ENCODE measurements around the gene OLIG2. TPM values are rescaled to one million over a fixed set of nuclear protein-coding genes. Genes with fewer than 3 reads are reported as not detected.

Gene OLIG2
- polyA plus RNA-seq, 2 donors, result not detected

- H3K36me3 ChIP-seq (ENCODE audit: control insufficient read depth in 2 of 2, insufficient read depth in 2 of 2, low read length in 1 of 2), result no peaks in the 10 kb centered on the region
- H3K27ac ChIP-seq (ENCODE audit: low read depth in 2 of 2, low read length in 1 of 2), result no peak overlapping the region
- H3K9me3 ChIP-seq (ENCODE audit: control insufficient read depth in 2 of 2, insufficient read depth in 1 of 2, low read depth in 1 of 2, low read length in 1 of 2), result peaks cover 0 to 2% of the 10 kb centered on the region in 2 donors
- H3K27me3 ChIP-seq (ENCODE audit: control insufficient read depth in 1 of 2, insufficient read depth in 2 of 2, low read length in 2 of 2), result no peaks in the 10 kb centered on the region
- no peak overlapping the region for H3K4me3 ChIP-seq (ENCODE audit: low read depth in 1 of 2, low read length in 2 of 2)
- H3K4me1 ChIP-seq (ENCODE audit: control insufficient read depth in 2 of 2, insufficient read depth in 2 of 2, low read length in 1 of 2), result no peaks in the 10 kb centered on the region
- WGBS, 2 donors, result 86 to 89% methylated on average over 11 of the region's 11 CpGs
Measured at GRCh38 chr21:33057385-33057940, 31.7 kb downstream of the OLIG2 start.

DNA sequence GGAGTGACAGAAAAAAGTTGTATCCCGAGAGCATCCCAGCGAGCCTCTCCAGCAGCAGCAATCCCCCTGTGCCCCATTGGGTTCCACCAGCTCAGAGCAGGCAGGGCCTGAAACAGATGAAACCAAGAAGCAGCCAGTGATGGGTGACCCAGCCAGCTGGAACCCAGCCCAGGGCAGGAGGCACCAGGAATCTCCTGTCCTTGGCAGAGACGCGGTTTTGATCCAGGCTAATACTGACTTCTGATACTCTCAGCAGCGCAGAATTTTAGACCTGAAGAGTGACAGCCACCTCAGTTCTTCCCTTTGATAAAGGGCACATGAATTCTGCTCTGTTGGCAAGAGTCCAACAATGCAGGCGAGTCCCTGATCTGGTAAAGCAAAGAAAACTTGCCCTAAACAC is 32.8 kb downstream of the OLIG2 start:
- H3K36me3 ChIP-seq (ENCODE audit: control insufficient read depth in 2 of 2, insufficient read depth in 2 of 2, low read length in 1 of 2), result no peaks in the 10 kb centered on the region
- H3K27ac ChIP-seq (ENCODE audit: low read depth in 2 of 2, low read length in 1 of 2), result no peak overlapping the region
- 40 to 49% methylated on average over 6 of the region's 6 CpGs for WGBS, 2 donors
- H3K4me1 ChIP-seq (ENCODE audit: control insufficient read depth in 2 of 2, insufficient read depth in 2 of 2, low read length in 1 of 2), result no peaks in the 10 kb centered on the region
- H3K27me3 ChIP-seq (ENCODE audit: control insufficient read depth in 1 of 2, insufficient read depth in 2 of 2, low read length in 2 of 2), result no peaks in the 10 kb centered on the region
- no peak overlapping the region for H3K4me3 ChIP-seq (ENCODE audit: low read depth in 1 of 2, low read length in 2 of 2)
- H3K9me3 ChIP-seq (ENCODE audit: control insufficient read depth in 2 of 2, insufficient read depth in 1 of 2, low read depth in 1 of 2, low read length in 1 of 2), result peaks cover 0 to 2% of the 10 kb centered on the region in 2 donors

DNA sequence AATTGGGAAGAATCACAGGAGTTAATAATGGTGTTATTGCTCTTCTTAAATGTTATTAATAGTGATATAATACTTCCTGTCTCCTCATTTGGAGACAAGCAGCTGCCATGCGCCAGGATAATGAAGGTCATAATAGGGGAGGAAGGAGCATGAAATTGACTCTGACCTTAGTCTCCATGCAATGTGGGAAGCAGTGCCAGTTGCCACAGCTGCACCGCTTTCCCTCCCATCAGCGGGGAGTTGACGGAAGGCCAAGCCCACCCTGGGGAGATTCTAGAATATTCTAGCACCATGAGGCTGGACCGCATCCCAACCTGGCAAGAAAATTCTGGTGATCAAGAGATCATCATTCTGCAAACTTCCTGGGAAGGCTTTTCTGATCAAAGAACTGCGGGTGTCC is 33.2 kb downstream of the OLIG2 start:
- Histone ChIP-seq H3K27ac (ENCODE audit: low read depth in 2 of 2, low read length in 1 of 2) (no peak overlapping the region), H3K9me3 (ENCODE audit: control insufficient read depth in 2 of 2, insufficient read depth in 1 of 2, low read depth in 1 of 2, low read length in 1 of 2) (peaks cover 0 to 2% of the 10 kb centered on the region in 2 donors), H3K4me3 (ENCODE audit: low read depth in 1 of 2, low read length in 2 of 2) (no peak overlapping the region), H3K4me1 (ENCODE audit: control insufficient read depth in 2 of 2, insufficient read depth in 2 of 2, low read length in 1 of 2) (no peaks in the 10 kb centered on the region), H3K36me3 (ENCODE audit: control insufficient read depth in 2 of 2, insufficient read depth in 2 of 2, low read length in 1 of 2) (no peaks in the 10 kb centered on the region), H3K27me3 (ENCODE audit: control insufficient read depth in 1 of 2, insufficient read depth in 2 of 2, low read length in 2 of 2) (no peaks in the 10 kb centered on the region)
- 68 to 70% methylated on average over 6 of the region's 6 CpGs for WGBS, 2 donors

GRCh38 chr21:33059380-33059841 is 33.7 kb downstream of the OLIG2 start:
- Histone ChIP-seq H3K36me3 (ENCODE audit: control insufficient read depth in 2 of 2, insufficient read depth in 2 of 2, low read length in 1 of 2) (no peaks in the 10 kb centered on the region), H3K9me3 (ENCODE audit: control insufficient read depth in 2 of 2, insufficient read depth in 1 of 2, low read depth in 1 of 2, low read length in 1 of 2) (peaks cover 0 to 2% of the 10 kb centered on the region in 2 donors), H3K4me1 (ENCODE audit: control insufficient read depth in 2 of 2, insufficient read depth in 2 of 2, low read length in 1 of 2) (no peaks in the 10 kb centered on the region), H3K27me3 (ENCODE audit: control insufficient read depth in 1 of 2, insufficient read depth in 2 of 2, low read length in 2 of 2) (peaks cover 0 to 3% of the 10 kb centered on the region in 2 donors), H3K4me3 (ENCODE audit: low read depth in 1 of 2, low read length in 2 of 2) (no peak overlapping the region), H3K27ac (ENCODE audit: low read depth in 2 of 2, low read length in 1 of 2) (no peak overlapping the region)
- WGBS, 2 donors, result 31 to 35% methylated on average over 2 of the region's 2 CpGs

DNA sequence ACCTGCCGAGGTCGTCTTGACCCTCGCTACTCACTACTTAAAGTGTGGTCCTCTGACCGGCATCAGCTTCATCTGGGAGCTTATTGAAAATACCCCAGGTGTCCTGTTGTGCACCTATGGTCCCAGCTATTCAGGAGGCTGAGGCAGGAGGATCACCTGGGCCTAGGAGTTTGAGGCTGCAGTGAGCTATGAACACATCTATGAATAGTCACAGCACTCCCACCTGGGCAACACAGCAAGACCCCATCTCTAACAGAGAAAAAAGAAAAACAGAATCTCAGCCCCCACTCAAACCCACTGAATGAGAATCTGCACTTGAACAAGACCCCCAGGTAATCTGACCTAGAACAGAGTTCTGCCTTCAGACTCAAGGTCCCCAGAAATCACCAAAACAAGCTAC is 35.5 kb downstream of the OLIG2 start:
- Histone ChIP-seq H3K9me3 (ENCODE audit: control insufficient read depth in 2 of 2, insufficient read depth in 1 of 2, low read depth in 1 of 2, low read length in 1 of 2) (no peaks in the 10 kb centered on the region), H3K4me1 (ENCODE audit: control insufficient read depth in 2 of 2, insufficient read depth in 2 of 2, low read length in 1 of 2) (no peaks in the 10 kb centered on the region), H3K27ac (ENCODE audit: low read depth in 2 of 2, low read length in 1 of 2) (no peak overlapping the region), H3K36me3 (ENCODE audit: control insufficient read depth in 2 of 2, insufficient read depth in 2 of 2, low read length in 1 of 2) (no peaks in the 10 kb centered on the region), H3K4me3 (ENCODE audit: low read depth in 1 of 2, low read length in 2 of 2) (no peak overlapping the region), H3K27me3 (ENCODE audit: control insufficient read depth in 1 of 2, insufficient read depth in 2 of 2, low read length in 2 of 2) (peaks cover 0 to 4% of the 10 kb centered on the region in 2 donors)
- WGBS, 2 donors, result 94 to 96% methylated on average over 4 of the region's 4 CpGs

- Histone ChIP-seq H3K9me3 (ENCODE audit: control insufficient read depth in 2 of 2, insufficient read depth in 1 of 2, low read depth in 1 of 2, low read length in 1 of 2) (no peaks in the 10 kb centered on the region), H3K4me1 (ENCODE audit: control insufficient read depth in 2 of 2, insufficient read depth in 2 of 2, low read length in 1 of 2) (no peaks in the 10 kb centered on the region), H3K27me3 (ENCODE audit: control insufficient read depth in 1 of 2, insufficient read depth in 2 of 2, low read length in 2 of 2) (peaks cover 0 to 10% of the 10 kb centered on the region in 2 donors), H3K36me3 (ENCODE audit: control insufficient read depth in 2 of 2, insufficient read depth in 2 of 2, low read length in 1 of 2) (no peaks in the 10 kb centered on the region), H3K4me3 (ENCODE audit: low read depth in 1 of 2, low read length in 2 of 2) (no peak overlapping the region), H3K27ac (ENCODE audit: low read depth in 2 of 2, low read length in 1 of 2) (no peak overlapping the region)
- 87 to 88% methylated on average over 5 of the region's 5 CpGs for WGBS, 2 donors
Measured at GRCh38 chr21:33063375-33063883, 37.7 kb downstream of the OLIG2 start.

DNA sequence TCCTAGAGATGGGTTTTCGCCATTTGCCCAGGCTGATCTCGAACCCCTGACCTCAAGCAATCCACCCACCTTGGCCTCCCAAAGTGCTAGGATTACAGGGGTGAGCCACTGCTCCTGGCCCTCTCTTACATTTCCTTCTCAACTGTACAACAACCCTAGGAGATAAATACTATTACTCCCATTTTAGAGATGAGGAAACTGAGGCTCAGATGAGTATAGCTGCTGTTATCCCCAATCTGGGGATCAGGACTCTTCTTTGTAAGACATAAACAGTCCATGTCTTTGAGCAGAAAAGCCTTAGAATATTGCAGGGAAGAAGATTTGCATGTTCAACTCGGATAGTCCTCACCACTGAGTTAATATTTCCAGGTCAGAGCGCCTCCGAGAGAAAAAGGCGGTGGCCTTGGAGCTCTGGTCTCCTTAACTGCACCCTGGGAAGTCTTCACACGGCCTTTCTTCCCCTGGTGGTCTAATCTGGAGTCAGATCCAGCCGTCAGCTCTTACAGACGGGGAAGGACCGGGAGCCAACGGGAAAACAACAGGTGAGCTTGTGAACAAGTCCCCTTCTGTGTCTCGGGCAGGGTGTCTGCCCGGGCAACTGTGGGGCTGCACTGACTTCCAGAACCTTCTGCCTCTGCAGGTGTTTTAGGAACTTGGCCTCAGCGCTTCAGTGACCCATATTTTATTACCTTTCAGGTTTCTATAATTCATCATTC is 38.3 kb downstream of the OLIG2 start:
- no peaks in the 10 kb centered on the region for H3K4me1 ChIP-seq (ENCODE audit: control insufficient read depth in 2 of 2, insufficient read depth in 2 of 2, low read length in 1 of 2)
- H3K27me3 ChIP-seq (ENCODE audit: control insufficient read depth in 1 of 2, insufficient read depth in 2 of 2, low read length in 2 of 2), result peaks cover 0 to 14% of the 10 kb centered on the region in 2 donors
- no peak overlapping the region for H3K4me3 ChIP-seq (ENCODE audit: low read depth in 1 of 2, low read length in 2 of 2)
- 38 to 41% methylated on average over 14 of the region's 14 CpGs for WGBS, 2 donors
- no peaks in the 10 kb centered on the region for H3K9me3 ChIP-seq (ENCODE audit: control insufficient read depth in 2 of 2, insufficient read depth in 1 of 2, low read depth in 1 of 2, low read length in 1 of 2)
- H3K27ac ChIP-seq (ENCODE audit: low read depth in 2 of 2, low read length in 1 of 2), result no peak overlapping the region
- no peaks in the 10 kb centered on the region for H3K36me3 ChIP-seq (ENCODE audit: control insufficient read depth in 2 of 2, insufficient read depth in 2 of 2, low read length in 1 of 2)

GRCh38 chr21:33064623-33065390 is 39.1 kb downstream of the OLIG2 start:
- Histone ChIP-seq H3K4me3 (ENCODE audit: low read depth in 1 of 2, low read length in 2 of 2) (no peak overlapping the region), H3K27ac (ENCODE audit: low read depth in 2 of 2, low read length in 1 of 2) (no peak overlapping the region), H3K9me3 (ENCODE audit: control insufficient read depth in 2 of 2, insufficient read depth in 1 of 2, low read depth in 1 of 2, low read length in 1 of 2) (no peaks in the 10 kb centered on the region), H3K36me3 (ENCODE audit: control insufficient read depth in 2 of 2, insufficient read depth in 2 of 2, low read length in 1 of 2) (no peaks in the 10 kb centered on the region), H3K27me3 (ENCODE audit: control insufficient read depth in 1 of 2, insufficient read depth in 2 of 2, low read length in 2 of 2) (peaks cover 0 to 14% of the 10 kb centered on the region in 2 donors), H3K4me1 (ENCODE audit: control insufficient read depth in 2 of 2, insufficient read depth in 2 of 2, low read length in 1 of 2) (peaks cover 0 to 2% of the 10 kb centered on the region in 2 donors)
- 39 to 40% methylated on average over 18 of the region's 18 CpGs for WGBS, 2 donors

DNA sequence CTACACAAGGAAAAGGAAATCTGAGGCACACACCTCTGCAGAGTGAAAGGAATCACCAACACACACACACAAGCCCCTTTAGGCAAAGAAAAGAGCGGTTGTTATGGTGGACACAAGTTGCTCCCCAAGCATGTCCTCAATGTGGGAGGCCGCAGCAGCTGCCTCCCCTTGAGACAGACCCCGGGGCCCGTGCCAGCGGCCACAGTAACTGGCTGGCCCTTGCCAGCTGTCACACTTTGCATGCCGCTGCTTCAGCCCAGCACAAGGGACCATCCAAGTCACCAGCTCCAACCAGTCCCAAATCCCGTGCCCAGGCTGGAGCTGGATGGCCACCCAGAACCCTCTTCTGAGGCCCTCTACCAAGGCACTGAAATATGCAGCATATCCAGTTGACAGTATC is 41.3 kb downstream of the OLIG2 start:
- WGBS, 2 donors, result 84 to 86% methylated on average over 7 of the region's 7 CpGs
- peaks cover 0 to 23% of the 10 kb centered on the region in 2 donors for H3K27me3 ChIP-seq (ENCODE audit: control insufficient read depth in 1 of 2, insufficient read depth in 2 of 2, low read length in 2 of 2)
- no peaks in the 10 kb centered on the region for H3K9me3 ChIP-seq (ENCODE audit: control insufficient read depth in 2 of 2, insufficient read depth in 1 of 2, low read depth in 1 of 2, low read length in 1 of 2)

More for the DNA sequence above, 41.3 kb downstream of the OLIG2 start:
- no peaks in the 10 kb centered on the region for H3K36me3 ChIP-seq (ENCODE audit: control insufficient read depth in 2 of 2, insufficient read depth in 2 of 2, low read length in 1 of 2)
- peaks cover 5 to 15% of the 10 kb centered on the region in 2 donors for H3K4me1 ChIP-seq (ENCODE audit: control insufficient read depth in 2 of 2, insufficient read depth in 2 of 2, low read length in 1 of 2)
- H3K27ac ChIP-seq (ENCODE audit: low read depth in 2 of 2, low read length in 1 of 2), result no peak overlapping the region
- no peak overlapping the region for H3K4me3 ChIP-seq (ENCODE audit: low read depth in 1 of 2, low read length in 2 of 2)

All from esophagus (tissue), 2 donors.